GM19395 (cell line): ENCODE data around the gene MEIS2.

Experiments
- ATAC-seq: cut with Tn5 transposase; IDR thresholded peaks from one replicate; pipeline ENCODE4 v1.9.1; 2021; ENCODE audit warnings: mild to moderate bottlenecking, moderate library complexity; ENCODE audit not compliant: unreplicated experiment

The MEIS2 gene

DNA sequence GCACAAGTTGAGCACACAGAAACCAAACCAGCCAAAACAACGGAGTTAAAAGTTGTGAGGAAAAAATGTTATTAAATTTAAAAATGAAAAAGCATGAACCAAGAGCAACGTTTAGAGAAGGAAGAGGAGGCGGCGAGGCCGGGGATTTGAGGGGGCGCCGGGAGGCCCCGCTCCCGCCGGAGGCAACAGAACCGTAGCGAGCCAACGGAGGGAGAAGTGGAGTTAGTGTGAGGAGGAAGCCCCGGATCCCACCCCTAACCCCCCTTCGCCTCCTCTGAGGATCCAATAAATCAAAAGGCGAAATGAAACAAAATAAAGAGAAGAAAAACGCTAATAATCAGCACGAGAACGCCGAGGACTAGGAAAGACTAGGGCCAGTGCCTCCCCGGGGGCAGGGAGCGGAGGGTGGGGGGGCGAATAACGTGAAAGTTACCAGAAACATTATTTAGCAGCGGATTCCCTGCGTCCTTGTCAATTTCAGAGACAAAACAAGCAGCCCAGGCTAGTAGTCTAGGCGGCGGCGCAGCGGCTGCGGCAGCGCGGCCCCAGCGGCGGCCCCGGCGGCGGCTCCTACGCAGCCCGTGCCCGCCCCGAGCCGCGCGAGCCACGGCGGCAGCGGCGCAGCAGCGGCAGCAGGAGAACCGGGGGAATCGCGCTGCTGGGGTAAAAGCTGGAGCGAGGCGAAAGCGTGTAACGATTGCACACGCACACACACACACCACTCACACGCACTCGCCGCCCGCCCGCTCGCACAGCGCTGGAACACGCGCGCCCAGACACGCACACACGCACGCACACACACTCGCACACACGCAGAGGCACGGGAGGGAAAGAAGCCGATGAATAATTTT is 1.7 kb downstream of the MEIS2 start:
- no peak for ATAC-seq

DNA sequence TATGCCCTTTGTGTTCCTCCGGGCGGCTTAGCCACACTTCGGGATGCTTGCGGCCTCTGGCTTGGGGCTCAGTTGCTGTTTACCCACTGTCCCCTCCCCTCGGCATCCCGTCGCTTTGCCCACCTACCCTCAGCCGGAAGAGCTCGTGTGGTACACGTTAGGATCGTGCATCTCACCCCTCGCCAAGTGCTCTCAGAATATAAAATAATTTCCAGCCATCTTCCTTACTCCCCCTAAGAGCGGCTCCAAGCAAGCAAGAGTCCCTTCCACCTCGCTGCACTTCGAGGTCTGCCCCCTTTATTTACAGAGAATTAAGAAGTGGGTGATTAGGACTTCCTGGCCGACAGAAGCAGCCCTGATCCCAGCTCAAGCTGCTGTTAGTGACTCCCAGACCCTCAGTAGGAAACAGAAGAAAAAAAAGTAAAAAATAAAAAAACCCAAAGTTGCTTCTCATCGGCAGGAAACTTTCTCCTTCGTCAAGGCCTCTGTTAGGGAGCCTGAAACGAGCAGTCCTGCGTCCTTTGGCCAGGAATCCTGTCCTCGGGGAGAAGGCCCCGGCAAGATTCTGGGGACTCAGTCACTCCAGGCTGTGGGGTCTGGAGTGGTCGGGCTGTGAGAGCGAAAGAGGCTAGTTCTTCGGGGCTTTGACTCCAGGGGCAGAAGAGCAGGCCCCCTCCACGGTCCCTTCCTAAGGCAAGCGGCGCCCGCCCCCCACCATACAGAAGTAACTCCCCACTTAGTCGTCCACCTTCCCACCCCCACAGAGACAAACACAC is 3.0 kb downstream of the MEIS2 start:
- ATAC-seq: no peak

- ATAC-seq: no peak
These were observed 3.7 kb downstream of the MEIS2 start for GRCh38 chr15:37096558-37097143.

DNA sequence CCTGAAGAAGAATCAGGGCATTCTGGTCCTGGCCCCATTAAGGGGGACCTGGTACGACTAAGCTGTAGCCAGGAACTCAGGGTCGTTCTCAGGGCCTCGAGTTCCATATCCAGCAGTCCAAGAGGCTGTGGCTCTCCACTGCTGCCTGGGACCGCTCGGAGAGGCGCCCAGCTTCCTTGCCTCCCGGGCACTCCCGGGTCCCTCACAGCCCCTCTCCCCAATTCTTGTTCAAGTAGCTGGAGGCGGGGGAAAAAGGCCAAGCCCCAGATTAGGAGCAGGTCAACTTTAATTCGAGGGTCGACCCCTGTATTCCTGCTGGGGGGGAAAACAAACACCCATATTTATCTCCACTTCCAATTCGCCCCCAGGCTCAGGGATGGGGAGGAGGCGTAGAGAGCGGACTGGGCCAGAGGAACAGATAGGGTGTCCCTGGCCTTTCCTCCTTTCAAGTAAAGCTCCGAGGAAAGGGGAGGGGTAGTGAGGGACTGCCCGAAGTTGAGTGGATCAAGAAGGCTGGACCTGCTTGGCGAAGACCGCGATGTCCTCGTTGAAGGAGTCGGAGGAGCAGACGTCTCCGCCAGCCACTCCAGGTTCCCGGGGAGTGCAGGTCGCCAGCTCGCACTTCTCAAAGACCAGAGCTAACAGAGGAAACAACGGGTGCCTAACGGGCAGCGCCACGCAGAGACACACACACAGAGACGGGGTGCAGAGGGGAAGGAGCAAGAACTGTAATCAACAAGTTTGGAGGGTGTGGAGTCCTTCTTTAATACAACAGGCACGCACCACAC is 4.4 kb downstream of the MEIS2 start:
- no peak for ATAC-seq

GRCh38 chr15:37094915-37095711 is 5.2 kb downstream of the MEIS2 start:
- no peak for ATAC-seq

- no peak for ATAC-seq
These were observed 5.9 kb downstream of the MEIS2 start for GRCh38 chr15:37094333-37094914.

GRCh38 chr15:37093480-37094332 is 6.6 kb downstream of the MEIS2 start:
- no peak for ATAC-seq

DNA sequence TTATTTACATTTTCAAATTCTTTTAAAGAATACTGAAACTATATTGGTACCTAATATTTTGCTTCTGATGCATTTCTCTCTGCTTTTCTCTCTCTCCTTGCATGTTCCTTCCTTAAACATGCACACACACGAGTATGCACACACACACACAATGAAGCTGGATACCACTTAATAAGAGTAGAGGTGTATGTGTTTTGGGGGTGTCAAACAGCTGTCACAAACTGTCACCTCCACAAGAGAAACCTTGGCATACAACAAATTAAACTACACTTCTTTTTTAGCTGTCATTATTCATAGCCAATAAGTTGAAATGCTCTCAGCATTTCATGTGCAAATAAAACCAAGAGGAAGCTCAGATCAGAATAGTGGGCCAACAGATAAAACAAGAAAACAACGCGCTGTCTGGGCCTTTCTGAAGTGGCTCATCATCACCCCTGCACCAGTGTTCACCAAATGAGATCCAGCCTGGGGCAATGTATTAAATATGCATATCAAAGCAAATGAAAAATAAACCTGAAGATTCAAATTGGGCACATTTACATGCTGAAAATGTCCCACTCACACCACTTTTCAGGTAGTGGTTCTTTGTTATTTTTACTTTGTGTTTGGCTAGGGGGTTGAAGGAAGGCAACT is 9.7 kb downstream of the MEIS2 start:
- ATAC-seq: no peak

- ATAC-seq: no peak
These were observed 11.9 kb downstream of the MEIS2 start for GRCh38 chr15:37088436-37088835.

- no peak for ATAC-seq
These were observed 13.2 kb downstream of the MEIS2 start for GRCh38 chr15:37087131-37087588.

- no peak for ATAC-seq
These were observed 13.8 kb downstream of the MEIS2 start for GRCh38 chr15:37086521-37086920.

DNA sequence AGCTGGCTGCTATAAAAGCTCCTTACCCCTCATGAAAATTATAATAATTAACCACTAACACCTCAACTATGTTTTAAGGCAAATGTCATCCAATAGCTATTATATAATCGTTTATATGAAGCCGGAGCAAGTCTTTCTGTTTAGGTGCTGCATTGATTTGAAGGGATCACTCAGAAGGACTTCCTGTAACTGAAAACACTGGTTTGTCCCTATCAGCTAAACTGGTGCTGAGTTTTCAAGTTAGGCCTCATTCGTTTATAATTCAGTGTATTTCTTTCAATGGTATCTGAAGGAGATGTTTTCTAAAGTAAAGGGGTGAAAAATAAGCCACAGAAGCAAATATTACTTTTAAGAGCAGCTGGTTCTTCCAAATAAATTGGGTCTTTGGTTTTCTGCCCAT is 14.2 kb downstream of the MEIS2 start:
- no peak for ATAC-seq

GRCh38 chr15:37084602-37085001 is 15.7 kb downstream of the MEIS2 start:
- no peak for ATAC-seq

- no peak for ATAC-seq
These were observed 16.7 kb downstream of the MEIS2 start for GRCh38 chr15:37083610-37084009.

DNA sequence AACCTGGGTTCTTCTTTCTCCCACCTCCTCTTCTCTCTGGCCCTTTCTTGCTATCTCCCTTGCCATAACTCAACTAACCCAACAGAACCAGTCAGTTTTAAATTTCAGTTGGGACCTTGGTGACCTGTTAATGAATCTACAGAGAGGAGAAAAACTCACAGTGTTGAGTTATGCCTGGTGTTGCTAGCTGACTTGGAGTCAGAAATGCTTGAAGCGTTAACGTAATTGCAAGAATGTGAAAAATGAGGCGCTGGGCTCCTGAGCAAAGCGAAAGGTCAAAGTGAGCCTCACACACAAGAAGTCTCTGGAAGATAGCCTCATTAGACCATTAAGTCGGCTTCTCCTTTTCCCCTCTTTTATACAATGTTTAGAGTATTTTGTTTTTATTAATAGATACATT is 18.4 kb downstream of the MEIS2 start:
- ATAC-seq: no peak

- no peak for ATAC-seq
These were observed 20.0 kb downstream of the MEIS2 start for GRCh38 chr15:37080261-37080921.

GRCh38 chr15:37079726-37080125 is 20.6 kb downstream of the MEIS2 start:
- ATAC-seq: no peak

DNA sequence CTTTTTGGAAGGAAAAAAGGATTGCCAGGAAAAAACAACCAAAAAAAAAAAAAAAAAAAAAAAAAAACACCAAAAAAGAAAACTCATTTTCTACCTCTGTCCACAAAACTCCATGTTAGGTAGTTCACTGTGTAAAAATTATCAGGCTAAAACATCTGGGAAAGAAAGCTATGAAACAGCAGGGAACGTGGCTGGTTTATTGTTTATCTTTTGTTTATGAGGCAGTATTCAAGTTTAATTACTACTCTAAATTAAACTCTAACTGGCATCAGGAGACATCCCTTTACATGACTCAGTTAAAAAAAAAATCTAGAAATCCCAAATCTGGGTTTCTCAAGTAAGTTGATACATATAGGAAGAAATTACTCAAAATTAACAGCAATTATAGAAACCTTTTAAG is 21.8 kb downstream of the MEIS2 start:
- ATAC-seq: no peak
